GM23338 (cell line): ENCODE measurements around the gene CLEC4G. TPM values are rescaled to one million over a fixed set of nuclear protein-coding genes. Genes with fewer than 3 reads are reported as not detected.

Experiments
- ATAC-seq: fragments of 200-7000 bp; cut with Tn5 transposase; 3 replicates; pipeline ENCODE4 v1.9.1; 2020
- DNase-seq: peaks from one replicate; pipeline ENCODE4 v3.0.0-alpha.2; 2015; ENCODE audit warnings: low spot score
- H2AFZ ChIP-seq: fragments of 200-600 bp; sonication (generic); 2 replicates; pipeline ENCODE4 v1.8.0; 2016; ENCODE audit warnings: antibody characterized with exemption, mild to moderate bottlenecking, moderate library complexity
- H3F3A ChIP-seq: fragments of 200-600 bp; sonication (generic); replicated peaks from 2 replicates; pipeline ENCODE4 v1.8.0; 2017; ENCODE audit warnings: antibody characterized with exemption, mixed run types, low read depth
- H3K27ac ChIP-seq: fragments of 200-600 bp; sonication (generic); 2 replicates; pipeline ENCODE4 v1.6.1; 2016; ENCODE audit warnings: low read depth
- H3K27me3 ChIP-seq: fragments of 200-600 bp; sonication (generic); 2 replicates; pipeline ENCODE4 v1.8.0; 2016; ENCODE audit warnings: mild to moderate bottlenecking, mixed run types, moderate library complexity; ENCODE audit not compliant: insufficient read depth
- H3K36me3 ChIP-seq: fragments of 200-600 bp; sonication (generic); 2 replicates; pipeline ENCODE4 v1.8.0; 2016; ENCODE audit warnings: mild to moderate bottlenecking; ENCODE audit not compliant: insufficient read depth
- H3K4me1 ChIP-seq: fragments of 200-600 bp; sonication (generic); 2 replicates; pipeline ENCODE4 v1.8.0; 2016; ENCODE audit warnings: mild to moderate bottlenecking, moderate library complexity; ENCODE audit not compliant: insufficient read depth
- H3K4me2 ChIP-seq: fragments of 200-600 bp; sonication (generic); 2 replicates; pipeline ENCODE4 v1.7.1; 2017; ENCODE audit warnings: mixed run types
- H3K4me3 ChIP-seq: fragments of 200-600 bp; sonication (generic); 2 replicates; pipeline ENCODE4 v1.6.1; 2016; ENCODE audit warnings: mixed run types
- H3K79me2 ChIP-seq: fragments of 200-600 bp; sonication (generic); replicated peaks from 2 replicates; pipeline ENCODE4 v1.8.0; 2017; ENCODE audit warnings: mild to moderate bottlenecking; ENCODE audit not compliant: insufficient read depth
- H3K9me2 ChIP-seq: fragments of 200-600 bp; sonication (generic); 2 replicates; pipeline ENCODE4 v1.8.0; 2017; ENCODE audit not compliant: insufficient read depth
- H4K20me1 ChIP-seq: fragments of 200-600 bp; sonication (generic); replicated peaks from 2 replicates; pipeline ENCODE4 v1.8.0; 2017; ENCODE audit warnings: mild to moderate bottlenecking; ENCODE audit not compliant: insufficient read depth
- H3K27ac Mint-ChIP-seq: 2 replicates; pipeline ENCODE4 v1.8.0; 2020; ENCODE audit warnings: inconsistent platforms, mild to moderate bottlenecking, moderate library complexity, mixed read lengths
- H3K27me3 Mint-ChIP-seq: 3 replicates; pipeline ENCODE4 v1.8.0; 2022; ENCODE audit warnings: low read depth, mild to moderate bottlenecking, moderate library complexity, mixed read lengths, inconsistent platforms; ENCODE audit not compliant: insufficient read depth, poor library complexity
- H3K36me3 Mint-ChIP-seq: 3 replicates; pipeline ENCODE4 v1.8.0; 2021; ENCODE audit warnings: low read depth, mild to moderate bottlenecking, inconsistent platforms, moderate library complexity, mixed read lengths
- H3K4me1 Mint-ChIP-seq: 3 replicates; pipeline ENCODE4 v1.8.0; 2020; ENCODE audit warnings: mild to moderate bottlenecking, inconsistent platforms, mixed read lengths
- H3K4me3 Mint-ChIP-seq: 3 replicates; pipeline ENCODE4 v1.8.0; 2021; ENCODE audit warnings: moderate library complexity, mild to moderate bottlenecking, inconsistent platforms, mixed read lengths
- H3K9me3 Mint-ChIP-seq: 3 replicates; pipeline ENCODE4 v1.8.0; 2020; ENCODE audit warnings: moderate library complexity, mild to moderate bottlenecking, inconsistent platforms, mixed read lengths
- CREB1 ChIP-seq: fragments of 250-450 bp; sonication (Bioruptor Pico); IDR thresholded peaks from 2 replicates; pipeline ENCODE4 v1.5.0; 2020; ENCODE audit warnings: low read depth, mild to moderate bottlenecking, moderate library complexity
- CTCF ChIP-seq, 2 experiments: fragments of 200-600 bp in 1 of 2; sonication (generic) in 1 of 2; conservative IDR thresholded peaks; 2 replicates each; pipeline versions ENCODE4 v1.5.1 to v1.6.1; 2016 to 2017; ENCODE audit warnings: antibody characterized with exemption in 2 of 2, low read depth in 2 of 2, mild to moderate bottlenecking in 2 of 2, moderate library complexity in 1 of 2
- ETS1 ChIP-seq: IDR thresholded peaks from 2 replicates; pipeline ENCODE4 v1.6.1; 2016; ENCODE audit warnings: antibody characterized with exemption
- EZH2 ChIP-seq: fragments of 200-600 bp; sonication (generic); IDR thresholded peaks from one replicate; pipeline ENCODE4 v1.8.0; 2017; ENCODE audit warnings: antibody characterized with exemption, mild to moderate bottlenecking, low read depth; ENCODE audit not compliant: unreplicated experiment
- EZH2phosphoT487 ChIP-seq: fragments of 200-600 bp; sonication (generic); IDR thresholded peaks from one replicate; pipeline ENCODE4 v1.8.1; 2018; ENCODE audit warnings: antibody characterized with exemption; ENCODE audit not compliant: unreplicated experiment
- JUNB ChIP-seq: IDR thresholded peaks from one replicate; pipeline ENCODE4 v1.6.1; 2016; ENCODE audit warnings: antibody characterized with exemption; ENCODE audit not compliant: unreplicated experiment
- NANOG ChIP-seq: IDR thresholded peaks from 2 replicates; pipeline ENCODE4 v1.6.1; 2016; ENCODE audit warnings: antibody characterized with exemption, borderline replicate concordance
- POLR2AphosphoS5 ChIP-seq: IDR thresholded peaks from 2 replicates; pipeline ENCODE4 v1.6.1; 2016; ENCODE audit warnings: antibody characterized with exemption, low read depth
- REST ChIP-seq: IDR thresholded peaks from one replicate; pipeline ENCODE4 v1.6.1; 2018; ENCODE audit warnings: antibody characterized with exemption; ENCODE audit not compliant: unreplicated experiment
- STAT1 ChIP-seq: IDR thresholded peaks from one replicate; pipeline ENCODE4 v1.6.1; 2016; ENCODE audit warnings: antibody characterized with exemption; ENCODE audit not compliant: unreplicated experiment
- ZNF114 ChIP-seq: fragments of 250-450 bp; sonication (Bioruptor Pico); IDR thresholded peaks from 2 replicates; pipeline ENCODE4 v1.5.0; 2020; ENCODE audit warnings: mild to moderate bottlenecking, moderate library complexity
- ZNF331 ChIP-seq: fragments of 250-450 bp; sonication (Bioruptor Pico); IDR thresholded peaks from 2 replicates; pipeline ENCODE4 v1.5.0; 2020; ENCODE audit warnings: low read depth, mild to moderate bottlenecking, moderate library complexity
- ZNF462 ChIP-seq: fragments of 250-450 bp; sonication (Bioruptor Pico); IDR thresholded peaks from 2 replicates; pipeline ENCODE4 v1.5.0; 2020; ENCODE audit warnings: mild to moderate bottlenecking, moderate library complexity
- polyA plus RNA-seq: library from polyadenylated mRNA; unstranded; fragments of >200 nt; fragmentation: Nextera tagmentation; extraction: Ambion mirVana; gene quantifications from 2 replicates; pipeline ENCODE4 v1.2.1, GENCODE V29; 2016
- total RNA-seq: library from RNA; depleted of rRNA; stranded (reverse); fragments of >200 nt; shearing (Covaris generic); gene quantifications from 2 replicates; pipeline ENCODE4 v1.2.3, GENCODE V29; 2014

The CLEC4G gene
- total and polyA plus RNA-seq, 2 experiments from 2014 or later = 0.52 to 0.65 TPM

GRCh38 chr19:7720351-7720750 is 11.6 kb downstream of the CLEC4G start:
- Histone ChIP-seq H3K9me2 (no peaks in the 10 kb centered on the region), H3F3A (no peaks in the 10 kb centered on the region), H3K4me3 (no peak overlapping the region), H4K20me1 (no peaks in the 10 kb centered on the region), H3K4me1 (no peaks in the 10 kb centered on the region), H3K79me2 (no peaks in the 10 kb centered on the region), H3K27ac (no peak overlapping the region), H3K27me3 (no peaks in the 10 kb centered on the region), H2AFZ (no peak overlapping the region), H3K4me2 (no peak overlapping the region), H3K36me3 (no peaks in the 10 kb centered on the region)
- Mint-ChIP-seq H3K36me3 (no peaks in the 10 kb centered on the region), H3K27ac (no peak overlapping the region), H3K4me1 (no peaks in the 10 kb centered on the region), H3K9me3 (peaks cover 2% of the 10 kb centered on the region; the same call in 1 of the 3 replicates), H3K4me3 (no peak overlapping the region), H3K27me3 (peaks cover 3% of the 10 kb centered on the region)
- no peak for ATAC-seq
- DNase-seq = no peak
- no peak for TF ChIP-seq NANOG
- no peak for TF ChIP-seq EZH2
- TF ChIP-seq ETS1 = no peak
- TF ChIP-seq STAT1 = no peak
- no peak for TF ChIP-seq CREB1
- no peak for TF ChIP-seq EZH2phosphoT487
- TF ChIP-seq ZNF462 (CRISPR knock-in tag) = no peak
- no peak for TF ChIP-seq JUNB
- TF ChIP-seq ZNF114 (CRISPR knock-in tag) = no peak
- TF ChIP-seq POLR2AphosphoS5 = no peak
- TF ChIP-seq CTCF (conservative IDR thresholded peaks at IDR 0.05; ENCODE audit: low read depth in 2 of 2) = no peak
- TF ChIP-seq REST = no peak
- TF ChIP-seq ZNF331 (CRISPR knock-in tag) = no peak
